Astrocyte (in vitro differentiated cells and primary cell): ENCODE results near the gene CSMD2.

Experiments used
- EZH2 ChIP-seq: IDR thresholded peaks from 2 replicates; pipeline ENCODE4 v1.6.1; 2012; ENCODE audit warnings: mild to moderate bottlenecking, low read length, inconsistent platforms; ENCODE audit not compliant: insufficient read depth
- TF ChIP-seq, protein P1 (sequence below): IDR thresholded peaks from 2 replicates; pipeline ENCODE4 v1.5.1; 2011; ENCODE audit warnings: low read depth, mild to moderate bottlenecking, inconsistent platforms, low read length, moderate library complexity; ENCODE audit not compliant: insufficient read depth

DNA sequence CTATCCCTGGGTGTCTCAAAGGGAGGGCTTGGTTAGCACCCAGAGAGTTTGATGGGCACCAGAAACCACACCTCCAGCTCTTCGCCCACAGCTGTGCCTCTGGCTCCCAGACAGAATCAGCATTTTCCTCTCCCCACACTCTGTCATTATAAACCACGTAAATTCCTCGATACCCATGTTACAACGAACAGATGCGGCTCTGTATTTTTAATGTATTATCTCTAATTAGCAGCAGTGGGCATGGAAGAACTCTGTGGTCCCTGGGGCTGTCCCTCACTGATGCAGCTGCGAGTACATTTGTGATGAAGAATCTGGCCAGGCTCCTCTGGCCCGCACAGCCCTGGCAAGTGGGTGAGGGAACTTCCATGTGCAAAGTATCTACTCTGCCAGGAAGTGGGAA, 290.4 kb downstream of the CSMD2 start:
- TF ChIP-seq EZH2: no peak
- TF ChIP-seq, protein P1, sequence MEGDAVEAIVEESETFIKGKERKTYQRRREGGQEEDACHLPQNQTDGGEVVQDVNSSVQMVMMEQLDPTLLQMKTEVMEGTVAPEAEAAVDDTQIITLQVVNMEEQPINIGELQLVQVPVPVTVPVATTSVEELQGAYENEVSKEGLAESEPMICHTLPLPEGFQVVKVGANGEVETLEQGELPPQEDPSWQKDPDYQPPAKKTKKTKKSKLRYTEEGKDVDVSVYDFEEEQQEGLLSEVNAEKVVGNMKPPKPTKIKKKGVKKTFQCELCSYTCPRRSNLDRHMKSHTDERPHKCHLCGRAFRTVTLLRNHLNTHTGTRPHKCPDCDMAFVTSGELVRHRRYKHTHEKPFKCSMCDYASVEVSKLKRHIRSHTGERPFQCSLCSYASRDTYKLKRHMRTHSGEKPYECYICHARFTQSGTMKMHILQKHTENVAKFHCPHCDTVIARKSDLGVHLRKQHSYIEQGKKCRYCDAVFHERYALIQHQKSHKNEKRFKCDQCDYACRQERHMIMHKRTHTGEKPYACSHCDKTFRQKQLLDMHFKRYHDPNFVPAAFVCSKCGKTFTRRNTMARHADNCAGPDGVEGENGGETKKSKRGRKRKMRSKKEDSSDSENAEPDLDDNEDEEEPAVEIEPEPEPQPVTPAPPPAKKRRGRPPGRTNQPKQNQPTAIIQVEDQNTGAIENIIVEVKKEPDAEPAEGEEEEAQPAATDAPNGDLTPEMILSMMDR: no peak
